ENCODE data around the gene RAX2. TPM values are rescaled to one million over a fixed set of nuclear protein-coding genes. Genes with fewer than 3 reads are reported as not detected.

Gene RAX2
- total and polyA plus RNA-seq, 2 of the 13 experiments (the other 11 are each of a cell fraction or from before 2014, with no cell fraction given) = not detected

DNA sequence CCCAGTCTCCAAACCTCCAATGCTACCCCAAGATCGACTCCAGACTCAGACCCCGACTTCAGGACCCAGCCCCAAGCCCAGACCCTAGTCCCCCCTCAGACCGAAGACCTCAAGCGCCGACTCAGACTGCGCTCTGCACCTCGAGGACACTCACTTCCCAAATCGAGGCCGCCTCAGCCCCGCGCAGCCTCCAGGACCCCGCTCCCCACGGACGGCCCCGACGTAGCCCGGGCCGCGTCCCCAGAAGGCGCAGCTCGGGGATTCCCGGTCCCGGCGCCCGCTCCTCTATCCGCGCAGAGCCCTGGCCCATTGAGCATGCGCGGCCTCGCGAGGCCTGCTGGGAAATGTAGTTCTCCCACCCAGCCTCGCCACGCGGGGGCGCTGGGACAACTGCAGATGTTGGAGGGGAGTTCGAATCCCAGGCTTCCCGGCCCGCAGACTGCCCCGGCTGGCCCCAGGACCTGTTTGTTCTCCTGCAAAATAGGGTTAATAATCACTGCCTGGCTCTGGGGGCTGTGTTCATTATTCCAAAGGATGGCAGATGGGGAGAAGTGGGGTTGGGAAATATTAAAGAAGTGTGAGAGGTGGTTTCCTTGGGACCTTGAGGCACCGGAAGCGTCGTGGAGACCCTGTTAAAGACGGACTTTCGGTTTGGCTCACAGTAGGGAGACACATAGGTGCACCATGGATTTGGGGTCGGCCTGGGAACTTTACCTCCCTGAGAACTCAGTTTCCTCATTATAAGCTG is 10.5 kb downstream of the RAX2 start, which contains the start of gene APBA3 (continued):
- TF ChIP-seq CC2D1A (CRISPR knock-in tag; IDR thresholded peaks at IDR 0.05) (no peak), ZNF12 (CRISPR knock-in tag; IDR thresholded peaks at IDR 0.05) (no peak), BCL6 (CRISPR knock-in tag; IDR thresholded peaks at IDR 0.05) (peak; percentile 29; the same call in 1 of the 2 replicates), RNF2 (conservative IDR thresholded peaks at IDR 0.05; ENCODE audit: low read depth) (no peak), HOXA3 (CRISPR knock-in tag; IDR thresholded peaks at IDR 0.05) (peak; percentile 10; the same call in 1 of the 2 replicates), ARHGAP35 (CRISPR knock-in tag; IDR thresholded peaks at IDR 0.05; ENCODE audit: borderline replicate concordance) (no peak), ZNF460 (CRISPR knock-in tag; IDR thresholded peaks at IDR 0.05; ENCODE audit: borderline replicate concordance) (no peak; the same call in 1 of the 2 replicates), GPN1 (CRISPR knock-in tag; IDR thresholded peaks at IDR 0.05; ENCODE audit: borderline replicate concordance) (no peak), NFRKB (IDR thresholded peaks at IDR 0.05) (no peak), KDM3A (CRISPR knock-in tag; IDR thresholded peaks at IDR 0.05; ENCODE audit: low read depth) (no peak), TSC22D2 (CRISPR knock-in tag; IDR thresholded peaks at IDR 0.05; ENCODE audit: borderline replicate concordance) (no peak), EP300 (IDR thresholded peaks at IDR 0.05; ENCODE audit: low read depth in 2 of 2, low read length in 2 of 2) (peak in 1 of 2 experiments; percentile 41; a peak in 1 of 4 replicates), EP300 (CRISPR knock-in tag; IDR thresholded peaks at IDR 0.05; ENCODE audit: borderline replicate concordance) (no peak), ZKSCAN8 (CRISPR knock-in tag; IDR thresholded peaks at IDR 0.05; ENCODE audit: borderline replicate concordance) (peak; percentile 31; the same call in 1 of the 2 replicates), ZNF205 (CRISPR knock-in tag; IDR thresholded peaks at IDR 0.05) (no peak), TOE1 (CRISPR knock-in tag; IDR thresholded peaks at IDR 0.05) (no peak), MYC (CRISPR knock-in tag; IDR thresholded peaks at IDR 0.05; ENCODE audit: borderline replicate concordance) (peak; percentile 85), ZNF629 (CRISPR knock-in tag; conservative IDR thresholded peaks at IDR 0.05) (peak; percentile 51)
- TF ChIP-seq, protein P1, sequence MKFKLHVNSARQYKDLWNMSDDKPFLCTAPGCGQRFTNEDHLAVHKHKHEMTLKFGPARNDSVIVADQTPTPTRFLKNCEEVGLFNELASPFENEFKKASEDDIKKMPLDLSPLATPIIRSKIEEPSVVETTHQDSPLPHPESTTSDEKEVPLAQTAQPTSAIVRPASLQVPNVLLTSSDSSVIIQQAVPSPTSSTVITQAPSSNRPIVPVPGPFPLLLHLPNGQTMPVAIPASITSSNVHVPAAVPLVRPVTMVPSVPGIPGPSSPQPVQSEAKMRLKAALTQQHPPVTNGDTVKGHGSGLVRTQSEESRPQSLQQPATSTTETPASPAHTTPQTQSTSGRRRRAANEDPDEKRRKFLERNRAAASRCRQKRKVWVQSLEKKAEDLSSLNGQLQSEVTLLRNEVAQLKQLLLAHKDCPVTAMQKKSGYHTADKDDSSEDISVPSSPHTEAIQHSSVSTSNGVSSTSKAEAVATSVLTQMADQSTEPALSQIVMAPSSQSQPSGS (CRISPR knock-in tag; IDR thresholded peaks at IDR 0.05) = peak; percentile 77; the same call in 1 of the 2 replicates
- TF ChIP-seq, protein P2, sequence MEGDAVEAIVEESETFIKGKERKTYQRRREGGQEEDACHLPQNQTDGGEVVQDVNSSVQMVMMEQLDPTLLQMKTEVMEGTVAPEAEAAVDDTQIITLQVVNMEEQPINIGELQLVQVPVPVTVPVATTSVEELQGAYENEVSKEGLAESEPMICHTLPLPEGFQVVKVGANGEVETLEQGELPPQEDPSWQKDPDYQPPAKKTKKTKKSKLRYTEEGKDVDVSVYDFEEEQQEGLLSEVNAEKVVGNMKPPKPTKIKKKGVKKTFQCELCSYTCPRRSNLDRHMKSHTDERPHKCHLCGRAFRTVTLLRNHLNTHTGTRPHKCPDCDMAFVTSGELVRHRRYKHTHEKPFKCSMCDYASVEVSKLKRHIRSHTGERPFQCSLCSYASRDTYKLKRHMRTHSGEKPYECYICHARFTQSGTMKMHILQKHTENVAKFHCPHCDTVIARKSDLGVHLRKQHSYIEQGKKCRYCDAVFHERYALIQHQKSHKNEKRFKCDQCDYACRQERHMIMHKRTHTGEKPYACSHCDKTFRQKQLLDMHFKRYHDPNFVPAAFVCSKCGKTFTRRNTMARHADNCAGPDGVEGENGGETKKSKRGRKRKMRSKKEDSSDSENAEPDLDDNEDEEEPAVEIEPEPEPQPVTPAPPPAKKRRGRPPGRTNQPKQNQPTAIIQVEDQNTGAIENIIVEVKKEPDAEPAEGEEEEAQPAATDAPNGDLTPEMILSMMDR (CRISPR knock-in tag; IDR thresholded peaks at IDR 0.05) = peak; percentile 93
- TF ChIP-seq, protein P3, sequence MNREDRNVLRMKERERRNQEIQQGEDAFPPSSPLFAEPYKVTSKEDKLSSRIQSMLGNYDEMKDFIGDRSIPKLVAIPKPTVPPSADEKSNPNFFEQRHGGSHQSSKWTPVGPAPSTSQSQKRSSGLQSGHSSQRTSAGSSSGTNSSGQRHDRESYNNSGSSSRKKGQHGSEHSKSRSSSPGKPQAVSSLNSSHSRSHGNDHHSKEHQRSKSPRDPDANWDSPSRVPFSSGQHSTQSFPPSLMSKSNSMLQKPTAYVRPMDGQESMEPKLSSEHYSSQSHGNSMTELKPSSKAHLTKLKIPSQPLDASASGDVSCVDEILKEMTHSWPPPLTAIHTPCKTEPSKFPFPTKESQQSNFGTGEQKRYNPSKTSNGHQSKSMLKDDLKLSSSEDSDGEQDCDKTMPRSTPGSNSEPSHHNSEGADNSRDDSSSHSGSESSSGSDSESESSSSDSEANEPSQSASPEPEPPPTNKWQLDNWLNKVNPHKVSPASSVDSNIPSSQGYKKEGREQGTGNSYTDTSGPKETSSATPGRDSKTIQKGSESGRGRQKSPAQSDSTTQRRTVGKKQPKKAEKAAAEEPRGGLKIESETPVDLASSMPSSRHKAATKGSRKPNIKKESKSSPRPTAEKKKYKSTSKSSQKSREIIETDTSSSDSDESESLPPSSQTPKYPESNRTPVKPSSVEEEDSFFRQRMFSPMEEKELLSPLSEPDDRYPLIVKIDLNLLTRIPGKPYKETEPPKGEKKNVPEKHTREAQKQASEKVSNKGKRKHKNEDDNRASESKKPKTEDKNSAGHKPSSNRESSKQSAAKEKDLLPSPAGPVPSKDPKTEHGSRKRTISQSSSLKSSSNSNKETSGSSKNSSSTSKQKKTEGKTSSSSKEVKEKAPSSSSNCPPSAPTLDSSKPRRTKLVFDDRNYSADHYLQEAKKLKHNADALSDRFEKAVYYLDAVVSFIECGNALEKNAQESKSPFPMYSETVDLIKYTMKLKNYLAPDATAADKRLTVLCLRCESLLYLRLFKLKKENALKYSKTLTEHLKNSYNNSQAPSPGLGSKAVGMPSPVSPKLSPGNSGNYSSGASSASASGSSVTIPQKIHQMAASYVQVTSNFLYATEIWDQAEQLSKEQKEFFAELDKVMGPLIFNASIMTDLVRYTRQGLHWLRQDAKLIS (CRISPR knock-in tag; IDR thresholded peaks at IDR 0.05) = no peak
- TF ChIP-seq, protein P4, sequence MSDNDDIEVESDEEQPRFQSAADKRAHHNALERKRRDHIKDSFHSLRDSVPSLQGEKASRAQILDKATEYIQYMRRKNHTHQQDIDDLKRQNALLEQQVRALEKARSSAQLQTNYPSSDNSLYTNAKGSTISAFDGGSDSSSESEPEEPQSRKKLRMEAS (IDR thresholded peaks at IDR 0.05) = peak; percentile 50; the same call in 1 of the 2 replicates
